Brain microvascular endothelial cell (primary cell): ENCODE data around the gene PTPRT.

ENCODE experiments used
- DNase-seq: peaks from one replicate; pipeline ENCODE4 v3.0.0-alpha.2; 2020
- H3K27ac ChIP-seq: fragments of 250-450 bp; sonication (Bioruptor Pico); 2 replicates; pipeline ENCODE4 v1.5.1; 2020; ENCODE audit warnings: mild to moderate bottlenecking, moderate library complexity
- H3K27me3 ChIP-seq: fragments of 250-450 bp; sonication (Bioruptor Pico); replicated peaks from 2 replicates; pipeline ENCODE4 v1.5.1; 2020; ENCODE audit warnings: mild to moderate bottlenecking
- H3K36me3 ChIP-seq: fragments of 250-450 bp; sonication (Bioruptor Pico); replicated peaks from 2 replicates; pipeline ENCODE4 v1.5.1; 2020; ENCODE audit warnings: mild to moderate bottlenecking
- H3K4me3 ChIP-seq: 2 replicates; pipeline ENCODE4 v1.5.1; 2011; ENCODE audit warnings: low read depth, mild to moderate bottlenecking, control low read depth, low read length, moderate library complexity
- CTCF ChIP-seq: IDR thresholded peaks from 2 replicates; pipeline ENCODE4 v1.5.1; 2011; ENCODE audit warnings: low read depth, mild to moderate bottlenecking, moderate library complexity, low read length, control low read depth, inconsistent platforms; ENCODE audit errors: missing control alignments
- in situ Hi-C: cut with HindIII; loops from 2 replicates; pipeline ENCODE4 v1.10.0; 2017; ENCODE audit warnings: low sequenced_read_pairs, low pct_ligation_motif_present

Gene PTPRT

DNA sequence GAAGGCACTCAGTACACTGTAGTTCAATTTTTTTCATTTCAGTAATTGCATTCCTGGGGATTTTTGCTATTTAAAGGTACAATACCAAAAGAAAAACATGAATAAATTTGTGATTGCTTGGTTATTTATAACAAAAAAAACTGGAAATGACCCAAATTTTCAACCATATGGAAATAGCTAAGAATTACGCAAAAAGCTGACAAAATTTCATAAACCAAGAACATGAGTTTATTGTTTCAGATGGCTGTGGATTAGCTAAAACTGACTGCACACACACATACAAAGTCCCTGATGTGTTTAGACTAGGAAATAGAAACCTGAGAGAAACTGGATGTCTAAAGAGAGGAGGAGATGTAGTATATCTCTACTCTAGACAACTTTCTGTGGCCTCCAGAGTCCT is 853.1 kb downstream of the PTPRT start:
- Histone ChIP-seq H3K27me3 (no peaks in the 10 kb centered on the region), H3K27ac (no peak overlapping the region), H3K36me3 (no peaks in the 10 kb centered on the region), H3K4me3 (no peak overlapping the region)
- TF ChIP-seq CTCF: no peak
- in situ Hi-C loops: no loop called here
- DNase-seq: no peak

GRCh38 chr20:42319252-42320013 is 870.3 kb downstream of the PTPRT start:
- no peak for DNase-seq
- H3K4me3 ChIP-seq: no peak overlapping the region
- no peak for TF ChIP-seq CTCF
- in situ Hi-C loops: no loop called here
- H3K27ac ChIP-seq: no peak overlapping the region
- no peaks in the 10 kb centered on the region for H3K27me3 ChIP-seq
- no peaks in the 10 kb centered on the region for H3K36me3 ChIP-seq

GRCh38 chr20:42313704-42314103 is 876.0 kb downstream of the PTPRT start:
- DNase-seq: no peak
- Histone ChIP-seq H3K4me3 (no peak overlapping the region), H3K36me3 (no peaks in the 10 kb centered on the region), H3K27ac (no peak overlapping the region), H3K27me3 (no peaks in the 10 kb centered on the region)
- TF ChIP-seq CTCF: no peak
- in situ Hi-C loops: no loop called here

GRCh38 chr20:42309050-42309449 is 880.7 kb downstream of the PTPRT start:
- Histone ChIP-seq H3K27me3 (no peaks in the 10 kb centered on the region), H3K36me3 (no peaks in the 10 kb centered on the region), H3K4me3 (no peak overlapping the region), H3K27ac (no peak overlapping the region)
- no peak for TF ChIP-seq CTCF
- no peak for DNase-seq
- in situ Hi-C loops: no loop called here

DNA sequence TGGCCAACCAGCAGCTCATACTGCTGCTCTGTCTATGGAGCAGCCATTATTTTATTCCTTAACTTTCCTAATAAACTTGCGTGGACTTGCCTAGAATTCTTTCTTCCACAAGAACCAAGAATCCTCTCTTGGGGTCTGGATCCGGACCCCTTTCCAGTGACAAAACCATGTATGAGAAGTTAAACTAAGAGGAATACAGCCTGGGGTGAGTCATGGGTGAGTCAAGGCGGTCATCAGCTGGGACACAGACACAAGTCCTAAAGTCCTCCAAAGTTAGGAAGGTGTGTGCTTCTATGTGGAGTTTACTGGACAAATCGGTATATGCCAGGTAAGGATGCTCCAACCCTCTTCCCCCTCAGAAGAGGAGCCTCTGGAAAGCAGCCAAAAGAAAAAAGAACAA is 881.5 kb downstream of the PTPRT start:
- H3K27ac ChIP-seq: no peak overlapping the region
- no peak for DNase-seq
- TF ChIP-seq CTCF: no peak
- in situ Hi-C loops: no loop called here
- no peak overlapping the region for H3K4me3 ChIP-seq
- H3K36me3 ChIP-seq: no peaks in the 10 kb centered on the region
- no peaks in the 10 kb centered on the region for H3K27me3 ChIP-seq

GRCh38 chr20:42295592-42295991 is 894.1 kb downstream of the PTPRT start:
- DNase-seq: no peak
- Histone ChIP-seq H3K4me3 (no peak overlapping the region), H3K27ac (no peak overlapping the region), H3K27me3 (no peaks in the 10 kb centered on the region), H3K36me3 (no peaks in the 10 kb centered on the region)
- TF ChIP-seq CTCF: no peak
- in situ Hi-C loops: no loop called here
